IMR-90 (cell line): ENCODE results near the gene CLTRN. TPM values are rescaled to one million over a fixed set of nuclear protein-coding genes. Genes with fewer than 3 reads are reported as not detected.

Experiments
- ATAC-seq: fragments of 200-7000 bp; cut with Tn5 transposase; 2 replicates; pipeline ENCODE4 v1.9.1; 2020; ENCODE audit warnings: low read depth, mild to moderate bottlenecking, moderate library complexity
- BruUV-seq: library from RNA; stranded (reverse); fragments of 400-500 nt; replicated peaks from 2 replicates; lab custom pipeline; 2021; lab: Mats Ljungman, UMichigan
- CTCF ChIA-PET: fragments of 300-600 bp; formaldehyde crosslinking; extraction: SDS; loops from one replicate; lab custom pipeline; 2021; ENCODE audit warnings: antibody characterized with exemption; lab: Yijun Ruan, JAX
- POLR2A ChIA-PET: fragments of 300-600 bp; sonication (Branson Sonifier 250); formaldehyde crosslinking; loops from one replicate; lab custom pipeline; 2022; ENCODE audit warnings: antibody characterized with exemption; ENCODE audit not compliant: unreplicated experiment; lab: Charles Lee
- DNase-seq: peaks from one replicate; pipeline ENCODE4 v3.0.0; 2013
- H2AFZ ChIP-seq: replicated peaks from 2 replicates; pipeline ENCODE3; 2013; ENCODE audit warnings: low read length, mild to moderate bottlenecking; ENCODE audit not compliant: poor library complexity
- H2AK5ac ChIP-seq: 2 replicates; pipeline ENCODE4 v1.6.1; 2013; ENCODE audit warnings: low read depth, low read length, inconsistent platforms
- H2AK9ac ChIP-seq: replicated peaks from 2 replicates; pipeline ENCODE3; 2013; ENCODE audit warnings: mild to moderate bottlenecking, low read depth, low read length, moderate library complexity; ENCODE audit not compliant: poor library complexity
- H2BK120ac ChIP-seq: 2 replicates; pipeline ENCODE4 v1.6.1; 2013; ENCODE audit warnings: low read depth, low read length, inconsistent platforms
- H2BK15ac ChIP-seq: 3 replicates; pipeline ENCODE4 v1.6.1; 2013; ENCODE audit warnings: low read depth, low read length, inconsistent platforms
- H2BK20ac ChIP-seq: 2 replicates; pipeline ENCODE4 v1.6.1; 2013; ENCODE audit warnings: low read depth, mild to moderate bottlenecking, inconsistent platforms, low read length, moderate library complexity
- H2BK5ac ChIP-seq: 2 replicates; pipeline ENCODE4 v1.6.1; 2013; ENCODE audit warnings: mild to moderate bottlenecking, low read depth, low read length, inconsistent platforms; ENCODE audit not compliant: poor library complexity, severe bottlenecking
- H3K14ac ChIP-seq: replicated peaks from 2 replicates; pipeline ENCODE4 v1.6.1; 2013; ENCODE audit warnings: low read depth, low read length, inconsistent platforms
- H3K18ac ChIP-seq: 2 replicates; pipeline ENCODE4 v1.6.1; 2013; ENCODE audit warnings: low read depth, low read length, control low read depth
- H3K23ac ChIP-seq: 2 replicates; pipeline ENCODE4 v1.6.1; 2013; ENCODE audit warnings: low read depth, low read length, inconsistent platforms
- H3K27ac ChIP-seq: 2 replicates; pipeline ENCODE4 v1.5.1; 2013; ENCODE audit warnings: mild to moderate bottlenecking, control low read depth, low read length; ENCODE audit not compliant: insufficient read depth
- H3K27me3 ChIP-seq: 2 replicates; pipeline ENCODE4 v1.6.1; 2013; ENCODE audit warnings: low read length; ENCODE audit not compliant: control insufficient read depth, insufficient read depth
- H3K36me3 ChIP-seq: 2 replicates; pipeline ENCODE4 v1.6.1; 2013; ENCODE audit warnings: low read length, mixed read lengths; ENCODE audit not compliant: control insufficient read depth, insufficient read depth
- H3K4ac ChIP-seq: 2 replicates; pipeline ENCODE4 v1.6.1; 2013; ENCODE audit warnings: low read depth, low read length, inconsistent platforms
- H3K4me1 ChIP-seq: 2 replicates; pipeline ENCODE4 v1.6.1; 2013; ENCODE audit warnings: low read length, mixed read lengths; ENCODE audit not compliant: control insufficient read depth, insufficient read depth
- H3K4me2 ChIP-seq: 2 replicates; pipeline ENCODE4 v1.6.1; 2013; ENCODE audit warnings: low read depth, mild to moderate bottlenecking, control low read depth, low read length, moderate library complexity
- H3K4me3 ChIP-seq: 2 replicates; pipeline ENCODE4 v1.5.1; 2013; ENCODE audit warnings: low read depth, mild to moderate bottlenecking, control low read depth, low read length, moderate library complexity; ENCODE audit not compliant: insufficient read depth
- H3K56ac ChIP-seq: 2 replicates; pipeline ENCODE4 v1.6.1; 2013; ENCODE audit warnings: low read length, inconsistent platforms; ENCODE audit not compliant: insufficient read depth; ENCODE audit errors: extremely low read depth
- H3K79me1 ChIP-seq, 2 experiments: 2 replicates each; pipeline ENCODE4 v1.6.1; 2013; ENCODE audit warnings: low read length in 2 of 2, inconsistent platforms in 1 of 2, low read depth in 1 of 2
- H3K9ac ChIP-seq: 2 replicates; pipeline ENCODE4 v1.6.1; 2013; ENCODE audit warnings: low read depth, low read length, control low read depth
- H3K9me1 ChIP-seq: 2 replicates; pipeline ENCODE4 v1.6.1; 2013; ENCODE audit warnings: low read length, inconsistent platforms; ENCODE audit not compliant: insufficient read depth
- H3K9me3 ChIP-seq: 2 replicates; pipeline ENCODE4 v1.6.1; 2013; ENCODE audit warnings: low read length; ENCODE audit not compliant: control insufficient read depth, insufficient read depth
- H4K20me1 ChIP-seq: 2 replicates; pipeline ENCODE4 v1.6.1; 2013; ENCODE audit warnings: low read length, inconsistent platforms; ENCODE audit not compliant: insufficient read depth
- H4K5ac ChIP-seq: 2 replicates; pipeline ENCODE4 v1.6.1; 2013; ENCODE audit warnings: mild to moderate bottlenecking, low read depth, low read length, control low read depth
- H4K8ac ChIP-seq, 2 experiments: 2 replicates each; pipeline ENCODE4 v1.6.1; 2013; ENCODE audit warnings: low read depth in 2 of 2, low read length in 2 of 2, control low read depth in 1 of 2, inconsistent platforms in 1 of 2
- H4K91ac ChIP-seq: 2 replicates; pipeline ENCODE4 v1.6.1; 2013; ENCODE audit warnings: low read depth, low read length, inconsistent platforms; ENCODE audit not compliant: insufficient read depth
- BHLHE40 ChIP-seq: fragments of 150-350 bp; IDR thresholded peaks from 2 replicates; pipeline ENCODE4 v1.6.1; 2016; ENCODE audit warnings: mild to moderate bottlenecking, low read depth, low read length
- CEBPB ChIP-seq: IDR thresholded peaks from 2 replicates; pipeline ENCODE4 v1.6.1; 2012; ENCODE audit warnings: low read depth, low read length, improper control_type of control experiment
- CHD1 ChIP-seq: IDR thresholded peaks from 2 replicates; pipeline ENCODE4 v1.6.1; 2012; ENCODE audit warnings: low read depth, low read length, improper control_type of control experiment
- CTCF ChIP-seq: conservative IDR thresholded peaks from 2 replicates; pipeline ENCODE4 v1.5.1; 2012; ENCODE audit warnings: mild to moderate bottlenecking, low read depth, low read length, improper control_type of control experiment
- FOS ChIP-seq: fragments of 150-350 bp; IDR thresholded peaks from 2 replicates; pipeline ENCODE4 v1.6.1; 2016; ENCODE audit warnings: low read depth, low read length
- MAFK ChIP-seq: IDR thresholded peaks from 2 replicates; pipeline ENCODE4 v1.6.1; 2012; ENCODE audit warnings: low read depth, low read length, improper control_type of control experiment
- MXI1 ChIP-seq: IDR thresholded peaks from 2 replicates; pipeline ENCODE4 v1.6.1; 2012; ENCODE audit warnings: low read depth, mild to moderate bottlenecking, low read length, moderate library complexity, borderline replicate concordance
- NFE2L2 ChIP-seq: fragments of 150-350 bp; IDR thresholded peaks from 2 replicates; pipeline ENCODE4 v1.6.1; 2016; ENCODE audit warnings: low read depth, mild to moderate bottlenecking, low read length
- POLR2A ChIP-seq: IDR thresholded peaks from 2 replicates; pipeline ENCODE4 v1.6.1; 2012; ENCODE audit warnings: mild to moderate bottlenecking, low read depth, low read length
- RAD21 ChIP-seq: IDR thresholded peaks from 2 replicates; pipeline ENCODE4 v1.6.1; 2012; ENCODE audit warnings: low read length, improper control_type of control experiment
- RCOR1 ChIP-seq: IDR thresholded peaks from 2 replicates; pipeline ENCODE4 v1.6.1; 2012; ENCODE audit warnings: mild to moderate bottlenecking, low read length, improper control_type of control experiment; ENCODE audit not compliant: insufficient replicate concordance
- RFX5 ChIP-seq: IDR thresholded peaks from 2 replicates; pipeline ENCODE4 v1.8.0; 2012; ENCODE audit warnings: low read depth, mild to moderate bottlenecking, low read length, moderate library complexity
- SMC3 ChIP-seq: fragments of 150-350 bp; IDR thresholded peaks from 2 replicates; pipeline ENCODE4 v1.6.1; 2016; ENCODE audit warnings: low read depth, mild to moderate bottlenecking, antibody characterized with exemption, low read length, moderate library complexity
- WGBS, 2 experiments: methylation state at CpG; one replicate each; pipeline versions ENCODE4 v1.1.5 to v1.1.7; 2013; ENCODE audit warnings: missing lambda C conversion rate in 2 of 2; ENCODE audit not compliant: insufficient read length in 1 of 2; ENCODE audit errors: extremely low coverage in 2 of 2; 5-methylcytosine and 5-hydroxymethylcytosine counted together
- dilution Hi-C: fragments of 300-500 bp; cut with HindIII; formaldehyde crosslinking; loops from one replicate; pipeline ENCODE4 v1.14.3; 2018; ENCODE audit warnings: low sequenced_read_pairs; ENCODE audit not compliant: unreplicated experiment
- in situ Hi-C: fragments of 300-500 bp; cut with MboI; formaldehyde crosslinking; loops from 3 replicates; pipeline ENCODE4 v1.14.3; 2019; ENCODE audit warnings: low sequenced_read_pairs, inconsistent platforms, mixed read lengths
- intact Hi-C: fragments of 100-400 bp; cut with micrococcal nuclease; formaldehyde crosslinking; loops from 2 replicates; pipeline ENCODE4 v1.10.0; 2022
- polyA plus RNA-seq, 3 experiments: library from polyadenylated mRNA; depleted of rRNA; stranded (reverse); fragments of >200 nt; gene quantifications; 2 replicates each; pipeline ENCODE4 v1.2.3, GENCODE V29; 2012; ENCODE audit warnings: low replicate concordance in 1 of 3
- total RNA-seq: library from RNA; depleted of rRNA; stranded (reverse); fragments of >200 nt; gene quantifications from 2 replicates; pipeline ENCODE4 v1.2.3, GENCODE V29; 2012
- TF ChIP-seq, protein P1 (sequence below): fragments of 150-350 bp; IDR thresholded peaks from 2 replicates; pipeline ENCODE4 v1.6.1; 2016; ENCODE audit warnings: low read depth, mild to moderate bottlenecking, low read length, moderate library complexity, borderline replicate concordance
- TF ChIP-seq, protein P2 (sequence below): fragments of 150-350 bp; IDR thresholded peaks from 2 replicates; pipeline ENCODE4 v1.6.1; 2017; ENCODE audit warnings: mild to moderate bottlenecking, antibody characterized with exemption, low read length, low read depth

CLTRN gene
- total and polyA plus RNA-seq, 2 of the 4 experiments (the other 2 are of a cell fraction), result under 0.01 to 0.17 TPM

- intact Hi-C loops, result loop anchor here (10.0 kb wide), 3 partner anchors 179 to 331 kb away; partner anchors contain the start of genes AP1S2 and PIR
- POLR2A ChIA-PET, result no interaction called here
- no peak for TF ChIP-seq SMC3
- no peak for TF ChIP-seq NFE2L2
- no peak for TF ChIP-seq RAD21
- no peak for TF ChIP-seq CTCF
- TF ChIP-seq, protein P1, sequence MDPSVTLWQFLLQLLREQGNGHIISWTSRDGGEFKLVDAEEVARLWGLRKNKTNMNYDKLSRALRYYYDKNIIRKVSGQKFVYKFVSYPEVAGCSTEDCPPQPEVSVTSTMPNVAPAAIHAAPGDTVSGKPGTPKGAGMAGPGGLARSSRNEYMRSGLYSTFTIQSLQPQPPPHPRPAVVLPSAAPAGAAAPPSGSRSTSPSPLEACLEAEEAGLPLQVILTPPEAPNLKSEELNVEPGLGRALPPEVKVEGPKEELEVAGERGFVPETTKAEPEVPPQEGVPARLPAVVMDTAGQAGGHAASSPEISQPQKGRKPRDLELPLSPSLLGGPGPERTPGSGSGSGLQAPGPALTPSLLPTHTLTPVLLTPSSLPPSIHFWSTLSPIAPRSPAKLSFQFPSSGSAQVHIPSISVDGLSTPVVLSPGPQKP, result no peak
- TF ChIP-seq FOS, result no peak
- TF ChIP-seq, protein P2, sequence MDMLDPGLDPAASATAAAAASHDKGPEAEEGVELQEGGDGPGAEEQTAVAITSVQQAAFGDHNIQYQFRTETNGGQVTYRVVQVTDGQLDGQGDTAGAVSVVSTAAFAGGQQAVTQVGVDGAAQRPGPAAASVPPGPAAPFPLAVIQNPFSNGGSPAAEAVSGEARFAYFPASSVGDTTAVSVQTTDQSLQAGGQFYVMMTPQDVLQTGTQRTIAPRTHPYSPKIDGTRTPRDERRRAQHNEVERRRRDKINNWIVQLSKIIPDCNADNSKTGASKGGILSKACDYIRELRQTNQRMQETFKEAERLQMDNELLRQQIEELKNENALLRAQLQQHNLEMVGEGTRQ, result peak; percentile 52; the same call in 1 of the 2 replicates
- TF ChIP-seq CEBPB, result peak; percentile 72; the same call in 1 of the 2 replicates
- TF ChIP-seq MXI1, result peak; percentile 89; the same call in 1 of the 2 replicates
- TF ChIP-seq CHD1, result no peak
- peak; percentile 96 for TF ChIP-seq BHLHE40
- no peak for TF ChIP-seq RFX5
- TF ChIP-seq MAFK, result no peak
- no peak for TF ChIP-seq RCOR1
- TF ChIP-seq POLR2A, result peak; percentile 25; the same call in 1 of the 2 replicates
Observed at GRCh38 chrX:15675490-15675921, 10.9 kb upstream of the CLTRN start.

More at GRCh38 chrX:15675490-15675921, 10.9 kb upstream of the CLTRN start:
- H3K9me1 ChIP-seq, result peaks cover 12% of the 10 kb centered on the region
- H3K36me3 ChIP-seq, result peaks cover 4% of the 10 kb centered on the region; the same call in 1 of the 2 replicates
- H3K56ac ChIP-seq, result peak overlapping the region; percentile 93
- H3K4ac ChIP-seq, result peak overlapping the region; percentile 99
- H2BK20ac ChIP-seq, result peak overlapping the region; percentile 60; the same call in 1 of the 2 replicates
- dilution Hi-C loops (no loop called here), in situ Hi-C loops (no loop called here)
- peak overlapping the region; percentile 74 to 99 for H4K8ac ChIP-seq
- H3K4me3 ChIP-seq, result peak overlapping the region; percentile 74
- peak overlapping the region; percentile 96 for H3K9ac ChIP-seq
- peak overlapping the region; percentile 99 for H3K14ac ChIP-seq
- peak overlapping the region; percentile 99 for H4K91ac ChIP-seq
- H2AFZ ChIP-seq, result peak overlapping the region; percentile 100
- H3K23ac ChIP-seq, result peak overlapping the region; percentile 96
- H3K4me2 ChIP-seq, result 0 out of 2 replicates have a peak overlapping the region, but pooled peaks have one; percentile 9
- no peaks in the 10 kb centered on the region for H3K9me3 ChIP-seq
- H3K18ac ChIP-seq, result peak overlapping the region; percentile 92
- no peak for DNase-seq
- H2AK5ac ChIP-seq, result peak overlapping the region; percentile 71
- H4K20me1 ChIP-seq, result peaks cover 17% of the 10 kb centered on the region; the same call in 1 of the 2 replicates
- peak; percentile 78 for ATAC-seq
- H3K27me3 ChIP-seq, result no peaks in the 10 kb centered on the region
- CTCF ChIA-PET, result no interaction called here
- peak overlapping the region; percentile 95 for H2AK9ac ChIP-seq
- peak overlapping the region; percentile 99 for H2BK120ac ChIP-seq
- peak overlapping the region; percentile 95 for H3K27ac ChIP-seq
- BruUV-seq, result no TSS peak
- 0% methylated on average over 16 of the region's 38 CpGs; no CpG with 5 or more reads in 1 of the 2 experiments for WGBS, 2 experiments
- H4K5ac ChIP-seq, result peak overlapping the region; percentile 92
- peaks cover 6 to 47% of the 10 kb centered on the region in 2 experiments for H3K79me1 ChIP-seq
- H2BK15ac ChIP-seq, result peak overlapping the region; percentile 57; the same call in 2 of the 3 replicates
- peaks cover 3% of the 10 kb centered on the region; the same call in 1 of the 2 replicates for H3K4me1 ChIP-seq
- peak overlapping the region; percentile 99 for H2BK5ac ChIP-seq
